Skeletal muscle tissue (tissue), 4 donors: Measurements from ENCODE around the gene TNRC6A. TPM values are rescaled to one million over a fixed set of nuclear protein-coding genes. Genes with fewer than 3 reads are reported as not detected.
"Not testable (repeated sequence)": the region's sequence is repeated elsewhere in the genome, so short reads cannot be mapped to it uniquely, and the experiment has no call there.

ENCODE experiments used
- H3K27ac ChIP-seq: one replicate; pipeline ENCODE4 v1.7.0; 2013; ENCODE audit warnings: mild to moderate bottlenecking, low read depth, low read length, inconsistent platforms
- H3K27me3 ChIP-seq, 3 donors: one replicate each; pipeline ENCODE4 v1.7.0; 2013; ENCODE audit warnings: low read length in 3 of 3; ENCODE audit not compliant: control insufficient read depth in 3 of 3, insufficient read depth in 3 of 3
- H3K36me3 ChIP-seq, 3 donors: one replicate each; pipeline ENCODE4 v1.7.0; 2013; ENCODE audit warnings: low read length in 3 of 3; ENCODE audit not compliant: control insufficient read depth in 3 of 3, insufficient read depth in 3 of 3
- H3K4me1 ChIP-seq, 3 donors: one replicate each; pipeline ENCODE4 v1.7.0; 2013; ENCODE audit warnings: low read length in 3 of 3, mild to moderate bottlenecking in 3 of 3; ENCODE audit not compliant: control insufficient read depth in 3 of 3, insufficient read depth in 3 of 3
- H3K4me3 ChIP-seq, 3 donors: one replicate each; pipeline ENCODE4 v1.7.0; 2013; ENCODE audit warnings: low read length in 3 of 3
- H3K9ac ChIP-seq, 3 donors: one replicate each; pipeline ENCODE4 v1.7.0; 2013; ENCODE audit warnings: low read length in 3 of 3, mild to moderate bottlenecking in 3 of 3, moderate library complexity in 2 of 3, low read depth in 1 of 3
- H3K9me3 ChIP-seq, 3 donors: one replicate each; pipeline ENCODE4 v1.7.0; 2013; ENCODE audit warnings: low read length in 3 of 3; ENCODE audit not compliant: control insufficient read depth in 3 of 3
- total RNA-seq: library from RNA; depleted of rRNA; stranded (reverse); fragments of >200 nt; gene quantifications from one replicate; pipeline ENCODE4 v1.2.3, GENCODE V29; 2014
- donor health status: Osteomylitis.

Gene TNRC6A
- total RNA-seq, 1 donor from 2014 or later = 24.5 TPM

DNA sequence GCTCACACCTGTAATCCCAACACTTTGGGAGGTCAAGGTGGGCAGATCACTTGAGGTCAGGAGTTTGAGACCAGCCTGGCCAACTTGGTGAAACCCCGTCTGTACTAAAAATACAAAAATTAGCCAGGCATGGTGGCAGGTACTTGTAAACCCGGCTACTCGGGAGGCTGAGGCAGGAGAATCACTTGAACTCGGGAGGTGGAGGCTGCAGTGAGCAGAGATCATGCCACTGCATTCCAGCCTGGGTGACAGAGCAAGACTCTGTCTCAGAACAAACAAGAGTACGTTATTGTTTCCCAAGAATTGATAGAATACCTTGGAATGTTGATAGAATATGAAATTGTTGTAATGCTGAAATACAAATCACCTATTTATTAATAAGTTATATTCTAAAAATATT, 20.4 kb downstream of the TNRC6A start:
- H3K27ac ChIP-seq, H3K9me3 ChIP-seq, H3K9ac ChIP-seq, H3K27me3 ChIP-seq, H3K36me3 ChIP-seq, H3K4me3 ChIP-seq: not testable (repeated sequence)
- H3K4me1 ChIP-seq = peaks cover 62 to 73% (median 68%) of the 10 kb centered on the region in 3 donors

DNA sequence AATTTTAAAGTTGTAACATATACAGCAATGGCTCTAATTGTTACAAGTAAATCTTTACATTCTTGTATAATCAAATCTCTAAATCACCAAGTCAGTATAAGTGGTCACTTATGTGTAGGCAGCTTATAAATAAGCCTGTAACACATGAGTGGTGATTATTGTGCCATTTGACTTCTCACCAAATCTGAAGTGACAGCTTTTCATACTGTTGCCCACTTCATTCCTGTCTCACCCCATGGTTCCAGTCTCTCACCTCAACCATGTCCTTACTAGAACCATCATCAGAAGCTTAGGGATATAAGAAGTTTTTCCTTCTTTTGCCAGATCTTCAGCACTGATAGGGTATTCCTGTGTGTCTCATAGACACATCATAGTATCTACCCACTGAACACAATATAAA, 23.5 kb downstream of the TNRC6A start:
- Histone ChIP-seq H3K9me3 (no peaks in the 10 kb centered on the region), H3K27me3 (no peaks in the 10 kb centered on the region), H3K9ac (no peak overlapping the region), H3K4me3 (no peak overlapping the region), H3K27ac (no peak overlapping the region), H3K4me1 (peaks cover 42 to 45% (median 44%) of the 10 kb centered on the region in 3 donors), H3K36me3 (no peaks in the 10 kb centered on the region)

GRCh38 chr16:24753437-24753836, 24.0 kb downstream of the TNRC6A start:
- no peak overlapping the region for H3K27ac ChIP-seq

GRCh38 chr16:24754543-24754942, 25.1 kb downstream of the TNRC6A start:
- Histone ChIP-seq H3K9ac (no peak overlapping the region), H3K4me3 (no peak overlapping the region), H3K27me3 (no peaks in the 10 kb centered on the region), H3K27ac (no peak overlapping the region), H3K4me1 (peaks cover 28 to 31% (median 30%) of the 10 kb centered on the region in 3 donors), H3K9me3 (no peaks in the 10 kb centered on the region), H3K36me3 (peaks cover 0 to 8% (median 3%) of the 10 kb centered on the region in 3 donors)

More at GRCh38 chr16:24753437-24753836, 24.0 kb downstream of the TNRC6A start:
- Histone ChIP-seq H3K9ac (no peak overlapping the region), H3K27me3 (no peaks in the 10 kb centered on the region), H3K4me1 (peaks cover 39 to 40% (median 40%) of the 10 kb centered on the region in 3 donors), H3K9me3 (no peaks in the 10 kb centered on the region), H3K4me3 (no peak overlapping the region), H3K36me3 (peaks cover 0 to 3% (median 1%) of the 10 kb centered on the region in 3 donors)

- Histone ChIP-seq H3K9ac (peak overlapping the region in 1 of 3 donors; percentile 36), H3K4me1 (peaks cover 26 to 30% (median 28%) of the 10 kb centered on the region in 3 donors), H3K4me3 (no peak overlapping the region), H3K27me3 (no peaks in the 10 kb centered on the region), H3K9me3 (no peaks in the 10 kb centered on the region), H3K27ac (no peak overlapping the region), H3K36me3 (peaks cover 0 to 14% (median 3%) of the 10 kb centered on the region in 3 donors)
Observed at GRCh38 chr16:24755201-24755874, 25.9 kb downstream of the TNRC6A start.

- Histone ChIP-seq H3K9me3 (no peaks in the 10 kb centered on the region), H3K27ac (no peak overlapping the region), H3K9ac (no peak overlapping the region), H3K36me3 (peaks cover 3 to 29% (median 9%) of the 10 kb centered on the region in 3 donors), H3K4me3 (no peak overlapping the region), H3K4me1 (peaks cover 9 to 18% (median 10%) of the 10 kb centered on the region in 3 donors), H3K27me3 (no peaks in the 10 kb centered on the region)
Observed at GRCh38 chr16:24758373-24758772, 28.9 kb downstream of the TNRC6A start.

DNA sequence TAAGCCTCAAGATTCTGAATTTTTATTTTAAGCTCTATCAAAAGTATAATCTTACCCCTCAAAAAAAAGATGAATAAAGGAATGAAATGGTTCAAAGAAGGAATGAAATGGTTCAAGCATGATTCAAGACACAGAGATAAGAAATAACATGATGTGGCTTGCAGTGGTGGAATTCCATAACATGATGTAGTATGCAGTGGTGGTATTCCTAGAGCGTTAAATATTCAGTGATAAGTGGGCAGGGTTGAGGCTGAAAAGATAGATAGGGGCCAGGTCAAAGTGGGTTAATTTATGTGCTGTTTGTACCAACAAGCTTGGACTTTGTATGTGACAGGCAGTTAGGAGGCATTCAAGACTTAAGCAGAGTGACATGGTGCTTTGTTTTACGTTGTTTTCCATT, 29.6 kb downstream of the TNRC6A start:
- H3K4me1 ChIP-seq = peaks cover 9 to 18% (median 12%) of the 10 kb centered on the region in 3 donors
- no peaks in the 10 kb centered on the region for H3K27me3 ChIP-seq
- H3K36me3 ChIP-seq = peaks cover 3 to 29% (median 12%) of the 10 kb centered on the region in 3 donors
- H3K4me3 ChIP-seq = no peak overlapping the region
- H3K9ac ChIP-seq = no peak overlapping the region
- H3K27ac ChIP-seq = no peak overlapping the region
- no peaks in the 10 kb centered on the region for H3K9me3 ChIP-seq

GRCh38 chr16:24761526-24761925, 32.1 kb downstream of the TNRC6A start:
- H3K9ac ChIP-seq = no peak overlapping the region
- H3K27ac ChIP-seq = no peak overlapping the region
- peaks cover 3 to 31% (median 14%) of the 10 kb centered on the region in 3 donors for H3K36me3 ChIP-seq
- H3K27me3 ChIP-seq = no peaks in the 10 kb centered on the region
- no peaks in the 10 kb centered on the region for H3K9me3 ChIP-seq
- peaks cover 0 to 16% (median 7%) of the 10 kb centered on the region in 3 donors for H3K4me1 ChIP-seq
- no peak overlapping the region for H3K4me3 ChIP-seq

- H3K9me3 ChIP-seq = no peaks in the 10 kb centered on the region
Observed at GRCh38 chr16:24764916-24765315, 35.5 kb downstream of the TNRC6A start.

GRCh38 chr16:24766057-24766456, 36.6 kb downstream of the TNRC6A start:
- Histone ChIP-seq H3K4me1 (peaks cover 0 to 13% (median 10%) of the 10 kb centered on the region in 3 donors), H3K27me3 (no peaks in the 10 kb centered on the region), H3K4me3 (no peak overlapping the region), H3K27ac (no peak overlapping the region), H3K9ac (no peak overlapping the region), H3K36me3 (peaks cover 0 to 21% (median 14%) of the 10 kb centered on the region in 3 donors), H3K9me3 (no peaks in the 10 kb centered on the region)

More at GRCh38 chr16:24764916-24765315, 35.5 kb downstream of the TNRC6A start:
- H3K36me3 ChIP-seq = peaks cover 0 to 24% (median 16%) of the 10 kb centered on the region in 3 donors
- no peak overlapping the region for H3K27ac ChIP-seq
- no peak overlapping the region for H3K9ac ChIP-seq
- H3K27me3 ChIP-seq = no peaks in the 10 kb centered on the region
- H3K4me1 ChIP-seq = peaks cover 0 to 13% (median 10%) of the 10 kb centered on the region in 3 donors
- no peak overlapping the region for H3K4me3 ChIP-seq
